IPS-18a (cell line): ENCODE data around the gene LARGE1.

Experiments
- H3K27ac ChIP-seq: one replicate; pipeline ENCODE4 v1.5.1; 2013; ENCODE audit warnings: low read length
- H3K27me3 ChIP-seq: one replicate; pipeline ENCODE4 v1.6.1; 2013; ENCODE audit warnings: mild to moderate bottlenecking, low read length; ENCODE audit not compliant: control insufficient read depth, insufficient read depth
- H3K36me3 ChIP-seq: one replicate; pipeline ENCODE4 v1.6.1; 2013; ENCODE audit warnings: low read depth, low read length; ENCODE audit not compliant: control insufficient read depth
- H3K4me1 ChIP-seq: one replicate; pipeline ENCODE4 v1.6.1; 2013; ENCODE audit warnings: low read depth, low read length; ENCODE audit not compliant: control insufficient read depth
- H3K4me3 ChIP-seq: one replicate; pipeline ENCODE4 v1.5.1; 2013; ENCODE audit warnings: low read length
- H3K9ac ChIP-seq: one replicate; pipeline ENCODE4 v1.6.1; 2013; ENCODE audit warnings: mild to moderate bottlenecking, low read length, moderate library complexity
- H3K9me3 ChIP-seq: one replicate; pipeline ENCODE4 v1.6.1; 2013; ENCODE audit warnings: low read depth, low read length; ENCODE audit not compliant: control insufficient read depth

The LARGE1 gene

GRCh38 chr22:33771136-33771535 is 149.1 kb downstream of the LARGE1 start:
- Histone ChIP-seq H3K9ac (no peak overlapping the region), H3K27ac (no peak overlapping the region), H3K4me1 (peaks cover 15% of the 10 kb centered on the region), H3K9me3 (no peaks in the 10 kb centered on the region), H3K4me3 (no peak overlapping the region), H3K36me3 (no peaks in the 10 kb centered on the region), H3K27me3 (no peaks in the 10 kb centered on the region)

- no peaks in the 10 kb centered on the region for H3K27me3 ChIP-seq
- peaks cover 15% of the 10 kb centered on the region for H3K4me1 ChIP-seq
- H3K9ac ChIP-seq, result no peak overlapping the region
- H3K4me3 ChIP-seq, result no peak overlapping the region
- H3K27ac ChIP-seq, result no peak overlapping the region
- H3K9me3 ChIP-seq, result no peaks in the 10 kb centered on the region
- no peaks in the 10 kb centered on the region for H3K36me3 ChIP-seq
These were observed 149.6 kb downstream of the LARGE1 start for GRCh38 chr22:33770723-33771122.

DNA sequence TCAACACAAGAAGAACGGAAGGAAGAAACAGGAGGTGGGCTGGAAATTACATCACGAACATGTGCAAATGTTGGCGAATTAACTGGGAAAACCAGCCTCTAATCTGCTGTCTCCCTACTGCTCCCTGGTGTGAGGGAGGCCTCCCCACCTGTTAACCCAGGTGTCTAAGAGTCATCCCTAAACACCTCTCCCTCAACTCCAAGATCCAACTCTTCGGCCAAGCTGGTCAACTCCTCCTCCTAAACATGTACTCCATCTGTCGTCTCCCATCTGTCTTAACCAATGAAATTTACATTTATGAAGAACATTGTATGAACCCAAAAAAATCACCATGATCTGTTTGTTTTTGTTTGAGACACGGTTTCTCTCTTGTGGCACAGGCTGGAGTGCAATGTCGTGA is 154.2 kb downstream of the LARGE1 start:
- no peaks in the 10 kb centered on the region for H3K27me3 ChIP-seq
- H3K9ac ChIP-seq, result no peak overlapping the region
- no peak overlapping the region for H3K4me3 ChIP-seq
- H3K36me3 ChIP-seq, result no peaks in the 10 kb centered on the region
- H3K27ac ChIP-seq, result no peak overlapping the region
- no peaks in the 10 kb centered on the region for H3K9me3 ChIP-seq
- peaks cover 10% of the 10 kb centered on the region for H3K4me1 ChIP-seq

DNA sequence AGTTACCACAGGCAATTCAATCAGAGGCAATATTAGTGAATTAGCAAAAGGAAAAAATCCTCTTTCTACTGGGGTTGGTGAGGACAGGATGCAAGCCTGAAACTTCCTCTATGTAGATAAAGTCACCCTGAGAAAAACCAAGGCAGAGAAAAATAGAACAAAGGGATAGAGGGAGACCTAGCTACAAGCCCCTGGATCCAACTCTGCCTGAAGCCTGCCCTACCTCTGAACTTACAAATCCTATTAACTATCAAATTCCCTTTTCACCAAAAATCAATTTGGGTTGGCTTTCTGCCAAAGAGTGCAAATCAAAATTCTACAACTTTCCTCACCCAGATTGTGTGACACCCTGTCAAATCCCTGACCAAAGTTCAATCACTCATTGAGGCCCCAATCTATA is 161.3 kb downstream of the LARGE1 start:
- no peak overlapping the region for H3K9ac ChIP-seq
- H3K9me3 ChIP-seq, result no peaks in the 10 kb centered on the region
- no peak overlapping the region for H3K27ac ChIP-seq
- no peaks in the 10 kb centered on the region for H3K36me3 ChIP-seq
- peaks cover 24% of the 10 kb centered on the region for H3K4me1 ChIP-seq
- no peaks in the 10 kb centered on the region for H3K27me3 ChIP-seq
- H3K4me3 ChIP-seq, result no peak overlapping the region

GRCh38 chr22:33757802-33758483 is 162.3 kb downstream of the LARGE1 start:
- Histone ChIP-seq H3K9ac (no peak overlapping the region), H3K27ac (no peak overlapping the region), H3K36me3 (no peaks in the 10 kb centered on the region), H3K4me3 (peak overlapping the region; percentile 1), H3K4me1 (peaks cover 24% of the 10 kb centered on the region), H3K27me3 (no peaks in the 10 kb centered on the region), H3K9me3 (no peaks in the 10 kb centered on the region)

DNA sequence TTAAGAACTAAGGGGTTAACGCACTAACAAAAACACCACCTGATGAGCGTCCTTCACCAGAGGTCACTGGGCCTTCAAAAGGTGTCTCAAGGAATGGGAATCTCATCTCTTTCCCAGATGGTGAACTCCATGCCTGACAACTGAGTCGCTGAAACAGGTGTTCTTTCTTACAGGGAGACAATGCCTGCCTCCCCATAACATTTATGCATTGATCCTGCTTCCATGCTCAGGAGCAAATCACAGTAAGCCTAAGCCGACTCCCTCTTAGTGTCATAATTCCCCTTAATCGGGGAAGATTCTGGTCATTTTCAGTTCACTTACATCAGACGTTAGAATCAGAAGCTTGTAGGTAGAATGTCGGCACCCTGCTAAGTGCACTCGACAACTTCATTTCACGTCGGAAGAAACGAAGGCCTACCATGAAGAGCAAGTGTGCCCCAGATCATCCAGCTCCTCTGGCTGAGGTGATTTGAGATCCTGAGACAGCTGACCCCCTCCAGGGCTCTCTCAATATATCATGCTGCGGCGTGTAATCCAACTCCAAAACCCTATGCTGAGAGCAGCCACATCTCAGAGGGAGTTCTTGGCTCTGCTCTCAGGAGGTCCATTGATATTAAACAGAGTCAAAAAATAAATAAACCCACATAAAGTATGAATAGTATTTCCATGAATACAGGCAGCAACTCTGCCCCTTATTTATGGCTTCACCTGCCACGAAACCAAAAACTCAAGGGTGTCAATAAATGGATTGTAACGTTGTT is 163.1 kb downstream of the LARGE1 start:
- H3K36me3 ChIP-seq, result no peaks in the 10 kb centered on the region
- no peaks in the 10 kb centered on the region for H3K27me3 ChIP-seq
- H3K4me1 ChIP-seq, result peaks cover 24% of the 10 kb centered on the region
- H3K27ac ChIP-seq, result no peak overlapping the region
- H3K9me3 ChIP-seq, result no peaks in the 10 kb centered on the region
- H3K9ac ChIP-seq, result no peak overlapping the region
- peak overlapping the region; percentile 1 for H3K4me3 ChIP-seq

DNA sequence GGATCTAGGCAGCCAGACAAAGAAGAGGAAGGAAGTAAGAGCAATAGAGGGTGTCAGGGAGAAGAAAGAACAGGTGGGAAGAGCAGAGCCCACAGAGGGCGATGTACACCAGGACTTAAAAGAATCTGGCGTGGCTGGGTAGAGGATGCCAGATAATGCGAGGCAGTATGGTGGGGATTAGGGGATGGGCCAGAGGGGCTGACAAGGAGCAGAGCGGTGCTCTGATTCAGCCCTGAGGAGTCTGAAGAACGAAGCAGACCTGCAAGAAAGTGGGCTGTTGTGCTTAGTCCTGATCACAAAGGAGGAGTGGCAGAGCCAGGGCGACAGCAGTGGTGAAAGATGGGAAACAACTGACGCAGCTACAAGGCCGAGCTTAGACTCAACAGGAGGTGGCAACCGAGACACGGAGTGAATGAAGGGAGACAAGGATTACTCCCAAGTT is 163.7 kb downstream of the LARGE1 start:
- H3K9ac ChIP-seq, result no peak overlapping the region
- peaks cover 24% of the 10 kb centered on the region for H3K4me1 ChIP-seq
- H3K9me3 ChIP-seq, result no peaks in the 10 kb centered on the region
- H3K27ac ChIP-seq, result no peak overlapping the region
- no peaks in the 10 kb centered on the region for H3K27me3 ChIP-seq
- no peaks in the 10 kb centered on the region for H3K36me3 ChIP-seq
- H3K4me3 ChIP-seq, result no peak overlapping the region

DNA sequence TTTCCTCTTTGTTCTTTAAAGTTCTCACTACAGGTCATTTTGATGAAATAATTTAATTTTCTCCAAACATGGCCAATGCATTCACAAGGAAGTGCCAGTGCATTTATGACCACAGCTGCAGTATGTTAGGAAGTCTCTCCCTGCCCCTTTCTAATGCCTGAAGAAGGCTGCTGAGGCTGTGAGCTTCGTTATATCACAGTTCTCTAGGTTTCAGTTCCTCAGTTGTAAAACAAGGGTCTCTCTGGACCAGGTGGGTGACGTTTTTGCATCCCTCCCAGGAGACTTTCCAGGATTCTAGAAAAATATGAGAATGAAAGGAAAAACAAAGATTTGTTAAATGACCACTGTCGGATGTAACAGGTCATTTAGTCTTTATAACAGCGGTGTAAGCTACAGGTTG is 171.6 kb downstream of the LARGE1 start:
- Histone ChIP-seq H3K9me3 (no peaks in the 10 kb centered on the region), H3K27ac (no peak overlapping the region), H3K36me3 (no peaks in the 10 kb centered on the region), H3K4me3 (no peak overlapping the region), H3K9ac (no peak overlapping the region), H3K27me3 (no peaks in the 10 kb centered on the region), H3K4me1 (no peaks in the 10 kb centered on the region)

DNA sequence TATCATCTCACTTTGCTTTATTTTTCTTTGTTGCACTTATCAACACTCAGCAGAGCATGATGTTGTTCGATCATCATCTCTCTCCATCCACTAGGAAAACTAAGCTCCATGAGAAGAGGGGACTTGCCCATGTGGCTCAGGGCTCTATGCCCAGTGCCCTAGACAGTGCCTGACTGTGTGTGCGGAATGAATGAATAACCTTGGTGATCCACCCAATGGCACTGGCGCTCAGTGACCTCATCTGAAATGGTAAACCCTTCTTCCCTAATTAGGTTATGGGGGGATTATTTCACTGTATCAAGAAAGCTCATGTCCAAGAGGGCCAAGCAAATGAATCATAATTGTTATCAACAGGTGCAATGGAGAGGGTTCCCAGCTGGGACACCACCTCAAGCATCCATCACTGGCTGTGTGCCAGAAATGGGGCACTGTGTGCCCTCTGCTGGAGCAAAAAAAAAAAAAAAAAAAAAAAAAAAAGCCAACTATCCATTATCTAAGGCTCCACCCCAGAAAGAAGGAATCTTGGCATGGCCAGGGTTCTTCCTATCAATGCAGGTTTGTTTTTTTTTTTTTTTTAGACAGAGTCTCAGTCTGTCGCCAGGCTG is 172.6 kb downstream of the LARGE1 start:
- no peaks in the 10 kb centered on the region for H3K4me1 ChIP-seq
- H3K4me3 ChIP-seq, result no peak overlapping the region
- H3K27ac ChIP-seq, result no peak overlapping the region
- H3K9ac ChIP-seq, result no peak overlapping the region
- no peaks in the 10 kb centered on the region for H3K9me3 ChIP-seq
- no peaks in the 10 kb centered on the region for H3K36me3 ChIP-seq
- no peaks in the 10 kb centered on the region for H3K27me3 ChIP-seq

DNA sequence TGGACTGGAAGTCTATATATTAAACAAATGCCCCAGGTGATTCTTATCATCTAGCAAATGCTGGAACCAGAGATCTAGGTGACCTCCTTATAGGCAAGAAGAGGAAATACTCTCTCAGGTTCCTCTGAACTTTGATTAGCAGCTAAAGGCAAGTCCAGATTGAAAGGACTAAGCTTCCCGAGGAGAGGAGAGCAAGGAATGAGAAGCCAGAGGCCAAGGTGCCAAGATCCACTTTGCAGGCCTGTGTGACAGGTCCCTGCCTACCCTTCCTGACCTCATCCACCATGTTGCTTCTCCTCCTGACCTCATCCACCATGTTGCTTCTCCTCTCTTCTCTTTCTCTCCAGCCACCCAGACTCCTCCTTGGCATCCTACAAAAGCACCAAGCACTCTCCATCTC is 173.2 kb downstream of the LARGE1 start:
- Histone ChIP-seq H3K9ac (no peak overlapping the region), H3K9me3 (no peaks in the 10 kb centered on the region), H3K4me3 (no peak overlapping the region), H3K27me3 (no peaks in the 10 kb centered on the region), H3K36me3 (no peaks in the 10 kb centered on the region), H3K27ac (no peak overlapping the region), H3K4me1 (no peaks in the 10 kb centered on the region)

DNA sequence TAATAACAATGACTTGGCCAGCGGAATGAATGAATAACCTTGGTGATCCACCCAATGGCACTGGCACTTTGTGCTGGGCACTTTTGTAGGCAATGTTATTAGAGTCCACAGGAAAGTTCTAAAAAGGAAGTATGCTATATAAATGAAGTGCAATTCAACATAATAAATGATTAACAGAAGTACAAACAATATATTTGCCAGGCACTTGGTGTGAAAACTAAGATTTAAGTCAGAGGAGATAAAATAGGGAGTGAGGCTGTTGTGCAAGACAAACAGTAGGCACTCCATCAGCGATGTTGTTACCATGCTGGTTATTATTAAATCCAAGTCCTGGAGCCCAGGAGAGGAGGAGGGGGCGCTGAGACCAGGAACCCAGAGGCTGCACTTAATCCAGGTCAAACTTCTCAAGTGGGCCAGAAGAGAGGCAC is 173.8 kb downstream of the LARGE1 start:
- Histone ChIP-seq H3K9me3 (no peaks in the 10 kb centered on the region), H3K9ac (no peak overlapping the region), H3K36me3 (no peaks in the 10 kb centered on the region), H3K4me1 (no peaks in the 10 kb centered on the region), H3K4me3 (no peak overlapping the region), H3K27me3 (no peaks in the 10 kb centered on the region), H3K27ac (no peak overlapping the region)
